Kidney (tissue), 14 donors: Measurements from ENCODE around the gene AHNAK. TPM values are rescaled to one million over a fixed set of nuclear protein-coding genes. Genes with fewer than 3 reads are reported as not detected.

ENCODE experiments used
- DNase-seq, 5 donors: peaks; one replicate each; pipeline ENCODE4 v3.0.0-alpha.2; 2013 to 2020
- FAIRE-seq: peaks from 2 replicates; lab custom pipeline; 2012; peaks lifted over from hg19 to GRCh38; lab: Jason Lieb, UNC
- H3K27ac ChIP-seq, 2 donors: one replicate each; pipeline ENCODE4 v1.7.0; 2013; ENCODE audit warnings: low read depth in 2 of 2, low read length in 2 of 2, inconsistent platforms in 1 of 2
- H3K27me3 ChIP-seq: one replicate; pipeline ENCODE4 v1.7.1; 2013; ENCODE audit warnings: low read length, inconsistent platforms; ENCODE audit not compliant: control insufficient read depth, insufficient read depth
- H3K36me3 ChIP-seq, 3 donors: one replicate each; pipeline versions ENCODE4 v1.7.0 to v1.7.1; 2013; ENCODE audit warnings: low read length in 3 of 3, control low read depth in 1 of 3, inconsistent platforms in 1 of 3; ENCODE audit not compliant: insufficient read depth in 3 of 3, control insufficient read depth in 2 of 3
- H3K4me1 ChIP-seq, 3 donors: one replicate each; pipeline versions ENCODE4 v1.7.0 to v1.7.1; 2013; ENCODE audit warnings: low read length in 3 of 3, inconsistent platforms in 1 of 3, low read depth in 1 of 3; ENCODE audit not compliant: control insufficient read depth in 2 of 3, insufficient read depth in 2 of 3
- H3K4me3 ChIP-seq, 3 donors: one replicate each; pipeline versions ENCODE4 v1.7.0 to v1.8.1; 2013; ENCODE audit warnings: low read length in 3 of 3, control low read depth in 1 of 3, inconsistent platforms in 1 of 3
- H3K9ac ChIP-seq, 3 donors: one replicate each; pipeline versions ENCODE4 v1.7.0 to v1.7.1; 2013; ENCODE audit warnings: low read length in 3 of 3, control low read depth in 1 of 3, inconsistent platforms in 1 of 3
- H3K9me3 ChIP-seq, 3 donors: one replicate each; pipeline versions ENCODE4 v1.7.0 to v1.7.1; 2013; ENCODE audit warnings: low read length in 3 of 3, control low read depth in 1 of 3, inconsistent platforms in 1 of 3; ENCODE audit not compliant: control insufficient read depth in 2 of 3, insufficient read depth in 1 of 3
- intact Hi-C: fragments of 100-400 bp; cut with DNase I; formaldehyde crosslinking; loops from one replicate; pipeline ENCODE4 v1.11.1; 2022
- polyA plus RNA-seq: library from polyadenylated mRNA; stranded (reverse); fragments of 350-450 nt; fragmentation: Illumina TruSeq; extraction: RNeasy Lipid Tissue Mini Kit (QIAGEN cat#74804); gene quantifications from one replicate; pipeline ENCODE4 v1.2.3, GENCODE V29; 2014; ENCODE audit warnings: low read depth, low replicate concordance; ENCODE audit not compliant: insufficient read depth
- total RNA-seq: library from RNA; stranded (reverse); fragmentation: NEBNext Ultra II Directional; extraction: Animal tissue kit (Norgen Biotek cat#: 25700); gene quantifications from one replicate; pipeline ENCODE4 v1.2.1, GENCODE V29; 2021
- TF ChIP-seq, protein P1 (sequence below): IDR thresholded peaks from 3 replicates; pipeline ENCODE4 v1.5.1; 2012; ENCODE audit warnings: mild to moderate bottlenecking, moderate library complexity, borderline replicate concordance; ENCODE audit not compliant: insufficient read depth; ENCODE audit errors: extremely low read depth
- donor health status: control.
- donor health status: control.
- donor health status: control.
- donor health status: control.
- donor health status: control.
- donor health status: DM: yes; HTN: yes; CAD: no.
- donor health status: Normal renal cell carcinoma (clear cell type).

The AHNAK gene
- total and polyA plus RNA-seq, 2 donors from 2014 or later, result 36.6 to 700 TPM

DNA sequence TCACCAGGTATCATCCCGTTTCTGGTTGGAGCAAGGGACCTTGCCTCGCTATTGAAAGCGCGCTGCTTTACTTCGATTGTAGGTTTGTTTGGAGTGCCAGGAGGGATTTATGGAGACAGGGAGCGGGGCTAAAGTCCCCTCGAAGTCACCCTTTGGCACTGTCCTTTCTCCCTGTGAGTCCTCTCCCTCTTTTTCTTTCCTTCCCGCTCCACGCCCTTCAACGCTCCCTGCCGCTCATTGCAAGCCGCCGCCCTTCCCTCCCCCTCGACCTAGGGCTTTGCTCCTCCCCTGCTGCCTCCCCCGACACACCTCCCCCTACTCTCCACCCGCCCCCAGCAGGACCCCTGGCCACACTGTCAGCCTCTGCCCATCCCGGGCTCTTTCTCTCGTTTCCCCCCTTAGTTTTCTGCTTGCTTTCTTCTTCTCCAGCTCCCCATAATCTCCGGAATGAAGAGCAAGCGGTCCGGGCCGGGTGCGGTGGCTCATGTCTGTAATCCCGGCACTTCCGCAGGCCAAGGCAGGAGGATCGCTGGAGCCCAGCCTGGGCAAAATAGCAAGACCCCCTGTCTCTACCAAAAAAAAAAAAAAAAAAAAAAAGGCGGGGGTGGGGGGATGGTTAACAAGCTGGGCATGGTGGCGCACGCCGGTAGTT lies 41.0 kb downstream of the AHNAK start:
- intact Hi-C loops, result no loop called here
- no peak overlapping the region for H3K9ac ChIP-seq
- TF ChIP-seq, protein P1, sequence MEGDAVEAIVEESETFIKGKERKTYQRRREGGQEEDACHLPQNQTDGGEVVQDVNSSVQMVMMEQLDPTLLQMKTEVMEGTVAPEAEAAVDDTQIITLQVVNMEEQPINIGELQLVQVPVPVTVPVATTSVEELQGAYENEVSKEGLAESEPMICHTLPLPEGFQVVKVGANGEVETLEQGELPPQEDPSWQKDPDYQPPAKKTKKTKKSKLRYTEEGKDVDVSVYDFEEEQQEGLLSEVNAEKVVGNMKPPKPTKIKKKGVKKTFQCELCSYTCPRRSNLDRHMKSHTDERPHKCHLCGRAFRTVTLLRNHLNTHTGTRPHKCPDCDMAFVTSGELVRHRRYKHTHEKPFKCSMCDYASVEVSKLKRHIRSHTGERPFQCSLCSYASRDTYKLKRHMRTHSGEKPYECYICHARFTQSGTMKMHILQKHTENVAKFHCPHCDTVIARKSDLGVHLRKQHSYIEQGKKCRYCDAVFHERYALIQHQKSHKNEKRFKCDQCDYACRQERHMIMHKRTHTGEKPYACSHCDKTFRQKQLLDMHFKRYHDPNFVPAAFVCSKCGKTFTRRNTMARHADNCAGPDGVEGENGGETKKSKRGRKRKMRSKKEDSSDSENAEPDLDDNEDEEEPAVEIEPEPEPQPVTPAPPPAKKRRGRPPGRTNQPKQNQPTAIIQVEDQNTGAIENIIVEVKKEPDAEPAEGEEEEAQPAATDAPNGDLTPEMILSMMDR, result no peak
- FAIRE-seq, result no peak
- H3K9me3 ChIP-seq, result no peaks in the 10 kb centered on the region
- no peaks in the 10 kb centered on the region for H3K27me3 ChIP-seq
- peak; percentile 27 to 78 (median 45) for DNase-seq
- peak overlapping the region in 2 of 3 donors; percentile 17 to 39 for H3K4me3 ChIP-seq
- H3K27ac ChIP-seq, result no peak overlapping the region
- no peaks in the 10 kb centered on the region for H3K36me3 ChIP-seq
- peaks cover 0 to 24% (median 17%) of the 10 kb centered on the region in 3 donors for H3K4me1 ChIP-seq

DNA sequence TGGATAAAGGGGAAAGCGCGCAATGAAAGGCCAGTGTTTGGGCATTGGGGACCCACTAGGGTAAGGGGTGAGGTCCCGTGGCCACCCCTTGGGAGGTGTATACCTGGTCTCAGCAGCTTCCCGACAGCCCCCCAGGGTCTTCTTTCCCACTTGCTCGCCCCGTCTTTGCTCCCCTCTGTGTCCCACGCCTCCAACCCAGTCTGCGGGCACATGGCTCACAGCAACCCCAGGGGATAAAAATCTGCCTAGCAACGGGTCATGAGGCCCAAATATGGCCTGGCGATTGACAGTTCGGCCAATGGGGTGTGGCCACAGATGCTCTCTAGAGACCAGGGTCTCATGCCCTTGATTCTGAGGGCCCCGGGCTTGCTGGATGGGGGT lies 41.6 kb downstream of the AHNAK start:
- DNase-seq (peak in 1 of 5 donors; percentile 59), FAIRE-seq (no peak)
- Histone ChIP-seq H3K9ac (no peak overlapping the region), H3K27me3 (no peaks in the 10 kb centered on the region), H3K4me3 (peak overlapping the region in 1 of 3 donors; percentile 39), H3K9me3 (no peaks in the 10 kb centered on the region), H3K27ac (no peak overlapping the region), H3K4me1 (peaks cover 0 to 25% (median 17%) of the 10 kb centered on the region in 3 donors), H3K36me3 (no peaks in the 10 kb centered on the region)
- TF ChIP-seq, protein P1, result no peak
- intact Hi-C loops, result no loop called here

DNA sequence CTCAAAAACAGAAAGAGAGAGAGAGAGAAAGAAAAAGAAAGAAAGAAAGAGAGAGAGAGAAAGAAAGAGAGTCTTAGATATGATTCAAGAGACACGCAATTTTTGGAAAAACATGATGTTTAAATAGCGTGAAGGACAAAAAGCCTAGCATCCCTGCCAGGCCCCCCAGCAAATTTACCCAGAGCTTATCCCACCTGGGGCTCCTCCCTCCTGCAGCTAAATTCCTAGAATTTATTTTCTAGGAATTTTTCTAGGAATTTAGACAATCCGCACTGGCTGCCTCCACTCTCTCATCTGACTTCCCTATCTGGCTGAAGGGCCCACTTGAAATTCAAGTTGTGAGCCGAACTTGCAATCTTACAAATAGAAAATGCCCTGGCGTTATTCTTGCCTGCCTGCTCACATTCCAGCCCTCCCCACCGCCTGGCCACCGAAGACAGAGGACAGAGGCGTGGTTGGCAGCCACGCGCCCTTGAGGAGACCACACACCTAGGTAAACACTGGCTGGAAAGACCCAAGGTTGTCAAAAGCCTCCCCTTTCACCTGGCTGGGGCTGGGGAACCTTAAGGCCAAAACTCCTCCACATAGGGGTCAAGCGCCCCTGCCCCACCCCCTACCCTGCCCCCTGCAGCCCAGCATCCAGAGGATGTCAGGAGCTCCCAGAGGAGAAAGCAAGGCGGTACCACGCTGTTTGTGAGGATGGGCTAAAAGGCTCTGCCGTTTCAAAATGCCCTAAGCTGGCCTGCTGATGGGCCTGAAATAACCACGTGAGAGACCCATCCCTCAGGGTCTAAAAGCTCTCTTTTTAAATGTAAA lies 42.2 kb downstream of the AHNAK start:
- Histone ChIP-seq H3K4me1 (peaks cover 0 to 31% (median 23%) of the 10 kb centered on the region in 3 donors), H3K27me3 (no peaks in the 10 kb centered on the region), H3K27ac (no peak overlapping the region), H3K4me3 (no peak overlapping the region), H3K36me3 (no peaks in the 10 kb centered on the region), H3K9me3 (no peaks in the 10 kb centered on the region), H3K9ac (no peak overlapping the region)
- intact Hi-C loops, result no loop called here
- DNase-seq, result peak in 3 of 5 donors; percentile 30 to 60 (median 43)
- no peak for FAIRE-seq
- TF ChIP-seq, protein P1, result no peak
